NOMO-1 (cell line): Measurements from ENCODE around the gene POLR2A.

Experiments used
- DNase-seq, 2 experiments: peaks; one replicate each; lab custom pipeline; 2025; ENCODE audit not compliant: unreplicated experiment in 2 of 2; lab: John Stamatoyannopoulos, UW

Gene POLR2A

GRCh38 chr17:7484067-7484918 is at the start of gene POLR2A:
POLR2A (plus strand) TSS chr17:7484366.
- peak; percentile 91 to 93 for DNase-seq

GRCh38 chr17:7435676-7436555 is 48.2 kb upstream of the POLR2A start:
- peak; percentile 69 to 74 for DNase-seq

- peak; percentile 77 to 85 for DNase-seq
Measured at GRCh38 chr17:7436556-7437368, 47.4 kb upstream of the POLR2A start.

DNA sequence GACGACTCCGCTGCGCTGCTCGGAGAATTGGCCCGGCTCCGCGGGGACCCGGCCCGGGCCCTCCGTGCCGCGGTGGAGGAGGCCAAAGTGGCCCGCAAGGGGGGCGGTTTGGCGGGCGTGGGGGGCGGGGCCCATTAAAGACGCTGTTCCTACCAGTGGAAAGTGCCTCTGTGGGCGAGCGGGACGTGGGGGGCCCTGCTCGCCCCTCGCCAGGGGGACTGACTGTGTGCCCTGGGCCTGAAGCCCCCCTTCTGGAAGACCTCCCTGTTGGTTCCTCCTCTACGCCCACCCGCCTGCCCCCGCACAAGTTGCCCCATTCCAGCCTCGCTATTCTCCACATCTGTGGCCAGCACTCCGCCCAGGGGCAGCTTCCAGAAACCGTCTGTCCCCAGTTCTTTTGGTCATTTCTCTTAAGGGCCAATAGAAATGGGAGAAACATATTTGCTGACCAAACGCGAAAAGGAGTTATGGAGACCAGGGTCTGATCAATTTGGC is 46.8 kb upstream of the POLR2A start:
- DNase-seq, result no peak

DNA sequence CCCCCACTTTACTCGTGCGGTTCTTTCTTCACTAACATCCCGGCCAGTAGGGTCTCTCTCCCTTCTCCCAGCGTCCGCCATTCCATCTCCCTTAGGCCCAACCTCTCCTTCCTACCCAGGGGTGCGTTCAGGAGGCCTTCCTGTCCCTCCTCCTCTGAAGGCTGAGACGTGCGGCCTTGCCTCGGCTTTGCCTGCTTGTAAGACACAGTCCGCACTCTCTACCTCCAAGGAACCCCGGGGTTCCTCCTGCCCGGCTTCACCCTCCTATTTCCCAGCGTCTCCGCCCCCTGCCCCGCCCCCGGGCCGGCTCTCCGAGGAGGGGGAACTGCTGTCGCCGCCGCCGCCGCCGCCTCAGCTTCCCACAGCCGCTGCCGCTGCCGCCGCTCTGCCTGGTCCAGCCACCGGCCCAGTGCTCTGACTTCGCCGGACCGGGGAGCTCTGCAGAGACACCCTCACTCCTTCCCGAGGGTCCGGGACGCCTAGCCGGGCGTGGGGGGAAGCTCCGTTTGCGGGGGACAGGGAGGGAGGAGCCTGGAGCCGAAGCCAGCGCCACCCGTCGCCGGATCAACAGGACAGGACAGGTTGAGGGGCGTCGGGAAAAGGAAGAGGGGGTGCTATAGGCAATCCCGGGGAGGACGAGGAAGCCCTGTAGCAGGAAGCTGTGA is 46.1 kb upstream of the POLR2A start:
- DNase-seq, result peak; percentile 39 to 49

DNA sequence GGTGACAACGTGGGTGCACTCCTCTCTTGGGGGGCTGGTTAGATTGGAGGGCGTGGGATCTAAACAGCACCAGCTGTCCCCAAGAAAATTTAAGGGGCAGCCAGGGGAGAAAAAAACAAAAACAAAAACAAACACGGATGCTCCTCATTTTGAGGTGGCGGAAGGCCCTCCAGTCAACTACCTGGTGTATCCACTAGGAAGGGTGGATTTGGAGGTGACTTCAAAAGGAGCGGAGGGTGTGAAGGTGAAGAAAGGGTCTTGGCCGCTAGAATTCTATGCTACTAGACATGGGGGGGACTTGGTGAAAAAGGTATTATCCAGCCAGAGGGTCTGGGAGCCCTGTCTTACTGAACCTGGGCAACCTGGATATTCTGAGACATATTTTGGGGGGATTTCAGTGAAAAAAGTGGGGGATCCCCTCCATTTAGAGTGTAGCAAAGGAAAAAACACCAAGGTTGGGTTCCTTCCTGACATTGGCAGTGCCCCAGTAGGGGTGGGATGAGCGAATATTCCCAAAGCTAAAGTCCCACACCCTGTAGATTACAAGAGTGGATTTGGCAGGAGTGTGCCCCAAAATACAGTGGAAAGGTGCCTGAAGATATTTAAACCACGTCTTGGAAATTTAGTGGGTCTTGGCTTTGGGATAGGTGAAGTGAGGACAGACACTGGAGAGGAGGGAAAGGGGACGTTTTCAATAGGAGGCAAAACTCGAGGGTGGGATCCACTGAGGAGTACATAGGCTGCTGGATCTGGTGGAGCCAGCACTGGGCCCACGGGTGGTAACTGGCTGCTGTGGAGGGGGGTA is 45.3 kb upstream of the POLR2A start:
- DNase-seq, result no peak

GRCh38 chr17:7439462-7440112 is 44.6 kb upstream of the POLR2A start, which contains the start of gene FGF11:
FGF11 (plus strand) TSS chr17:7439512; CDS start chr17:7439621, 109 bp downstream.
- DNase-seq, result no peak

GRCh38 chr17:7440113-7440833 is 43.9 kb upstream of the POLR2A start:
- no peak for DNase-seq

DNA sequence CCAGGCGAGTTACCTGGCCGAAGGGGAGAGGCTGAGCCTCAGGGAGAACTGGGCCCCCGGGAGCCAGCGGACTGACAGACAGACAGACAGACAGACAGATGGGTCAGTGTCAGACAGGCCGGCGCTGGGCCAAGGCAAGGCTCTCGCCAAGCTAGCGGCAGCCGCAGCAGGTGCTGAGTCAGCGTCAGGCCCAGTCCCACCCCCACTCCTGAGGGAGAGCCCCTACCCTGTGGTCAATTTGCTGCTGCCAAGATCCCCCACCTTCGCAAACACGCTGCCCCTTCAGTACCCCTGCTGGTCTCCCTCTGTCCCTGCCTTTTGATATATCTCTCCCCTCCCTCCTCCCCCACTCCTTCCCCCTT is 43.4 kb upstream of the POLR2A start:
- DNase-seq, result no peak

GRCh38 chr17:7441266-7441665 is 42.9 kb upstream of the POLR2A start:
- no peak for DNase-seq

- DNase-seq, result no peak
Measured at GRCh38 chr17:7442142-7442541, 42.0 kb upstream of the POLR2A start.

GRCh38 chr17:7443499-7444485 is 40.4 kb upstream of the POLR2A start:
- DNase-seq, result no peak

DNA sequence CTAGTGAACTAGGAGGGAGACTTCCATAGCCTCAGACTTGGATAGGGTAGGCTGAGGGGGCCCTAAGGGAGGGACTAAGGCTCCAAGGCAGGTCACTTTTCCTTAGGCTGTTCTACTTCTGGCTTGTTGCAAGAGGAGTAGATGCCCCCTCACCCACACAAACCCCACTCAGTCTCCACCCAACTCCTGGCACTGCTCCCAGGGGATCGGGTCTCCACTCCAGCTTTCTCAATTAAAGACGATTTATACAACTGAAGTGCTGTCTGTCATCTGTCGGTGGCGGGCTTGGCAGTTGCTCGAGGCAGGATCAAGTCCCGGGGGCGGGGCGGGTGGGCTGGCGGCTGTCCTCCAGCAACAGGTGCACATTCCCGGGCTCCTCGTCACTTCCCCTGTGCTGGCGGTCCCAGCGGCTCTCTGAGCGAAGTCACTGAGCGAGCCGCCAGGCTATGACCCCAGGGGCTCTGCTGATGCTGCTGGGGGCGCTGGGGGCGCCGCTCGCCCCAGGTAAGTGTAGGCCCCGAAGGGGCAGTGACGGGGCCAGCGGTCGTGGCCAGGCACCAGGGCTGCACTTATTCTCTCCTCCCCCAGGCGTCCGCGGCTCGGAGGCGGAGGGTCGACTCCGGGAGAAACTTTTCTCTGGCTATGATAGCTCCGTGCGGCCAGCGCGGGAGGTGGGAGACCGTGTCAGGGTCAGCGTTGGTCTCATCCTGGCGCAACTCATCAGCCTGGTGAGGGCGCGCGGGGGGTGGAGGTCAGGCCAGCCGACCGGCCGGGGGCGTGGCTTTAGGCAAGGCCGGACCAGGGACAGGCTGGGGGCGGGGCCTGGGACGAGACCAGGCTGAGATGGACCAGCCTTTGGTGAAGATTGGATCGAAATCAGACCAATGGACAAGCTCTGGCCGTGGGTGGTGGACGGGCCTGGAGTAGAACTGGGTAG is 39.2 kb upstream of the POLR2A start, which contains the start of gene CHRNB1:
Gene CHRNB1 (plus strand): TSS at position 380 of the 937 bp plus-strand sequence. CDS start 67 bp downstream, at position 447.
- no peak for DNase-seq

DNA sequence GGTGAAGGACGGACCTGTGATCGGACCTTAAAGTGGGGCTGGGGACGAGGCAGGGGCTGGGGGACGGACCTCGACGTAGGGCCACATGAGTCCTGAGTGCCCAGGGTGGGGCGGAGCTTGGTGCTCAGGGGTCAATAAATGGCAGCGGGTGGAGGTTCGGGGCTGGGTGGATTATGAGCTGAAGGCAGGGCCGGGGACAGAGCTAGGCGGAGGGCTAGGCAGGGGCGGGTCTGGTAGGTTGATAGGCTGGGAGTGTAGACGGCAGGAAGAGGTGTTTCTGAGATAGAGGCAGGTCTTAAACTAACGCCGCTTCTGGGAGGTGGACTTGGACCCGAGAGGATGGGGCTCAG is 38.6 kb upstream of the POLR2A start:
- no peak for DNase-seq

- DNase-seq, result no peak
Measured at GRCh38 chr17:7448461-7448860, 35.7 kb upstream of the POLR2A start.
